GM18499 (cell line): ENCODE results near the gene TXNDC17.
"Not testable (repeated sequence)": the region's sequence is repeated elsewhere in the genome, so short reads cannot be mapped to it uniquely, and the experiment has no call there.

Experiments
- ATAC-seq: cut with Tn5 transposase; IDR thresholded peaks from one replicate; pipeline ENCODE4 v1.9.1; 2021; ENCODE audit warnings: moderate number of reproducible peaks; ENCODE audit not compliant: insufficient read depth, unreplicated experiment

The TXNDC17 gene

DNA sequence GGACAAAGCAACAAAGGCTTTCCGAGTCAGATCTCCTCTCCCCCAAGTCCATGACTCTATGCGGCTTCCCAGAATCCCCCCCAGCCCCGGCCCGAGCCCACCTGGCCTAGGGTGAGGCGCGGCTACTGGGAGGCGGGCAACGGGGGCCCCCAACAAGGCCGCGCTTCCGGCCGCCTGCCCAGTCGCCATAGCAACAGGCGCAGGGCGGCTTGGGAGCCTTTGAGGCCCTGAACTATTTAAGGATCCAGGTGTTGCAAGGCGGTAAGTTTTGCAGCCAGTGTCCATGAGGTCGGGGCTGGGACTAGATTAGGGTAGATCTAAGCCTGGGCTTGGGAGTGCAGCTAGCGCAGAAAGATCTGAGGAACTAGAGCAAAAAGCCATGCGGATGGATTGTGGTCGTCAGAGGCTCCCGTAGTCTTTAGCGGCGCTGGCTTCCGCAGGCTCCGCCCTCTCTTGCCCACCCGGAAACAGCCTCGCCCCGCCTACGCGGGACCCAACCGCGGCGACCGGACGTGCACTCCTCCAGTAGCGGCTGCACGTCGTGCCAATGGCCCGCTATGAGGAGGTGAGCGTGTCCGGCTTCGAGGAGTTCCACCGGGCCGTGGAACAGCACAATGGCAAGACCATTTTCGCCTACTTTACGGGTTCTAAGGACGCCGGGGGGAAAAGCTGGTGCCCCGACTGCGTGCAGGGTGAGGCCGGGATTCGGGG is at the start of gene TXNDC17, which contains the start of gene KIAA0753:
Gene TXNDC17 (plus strand): TSS at position 525 of the 711 bp plus-strand sequence. CDS start 23 bp downstream, at position 548.
Gene KIAA0753 (minus strand): TSS at position 176 of the 711 bp plus-strand sequence. CDS start 5,608 bp downstream, outside the sequence.
- peak; percentile 60 for ATAC-seq

DNA sequence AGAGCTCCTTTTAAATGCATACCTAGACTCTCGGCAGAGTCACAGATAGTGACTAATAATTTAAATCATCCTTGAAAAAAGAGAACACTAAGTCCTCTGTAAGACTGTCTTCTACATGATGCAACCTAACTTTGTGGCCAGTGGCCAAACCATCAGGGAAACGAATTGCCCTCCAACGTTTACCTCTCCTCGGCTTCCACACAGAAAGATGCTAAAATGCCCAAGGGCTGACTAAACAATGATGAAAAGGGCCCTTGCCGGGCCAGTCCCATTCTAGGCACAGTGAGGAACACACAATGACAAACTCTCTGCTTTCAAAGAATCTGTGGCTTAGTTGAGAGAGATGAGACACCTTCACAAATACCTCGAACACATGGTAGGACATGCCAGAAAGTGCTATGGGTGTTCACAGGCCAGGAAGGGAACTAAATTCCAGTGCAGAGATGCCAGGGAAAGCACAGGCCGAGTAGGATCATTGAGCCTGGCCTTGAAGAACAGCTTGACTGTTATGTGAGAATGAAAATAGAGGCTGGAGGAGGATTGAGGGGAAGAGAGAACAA is 49.2 kb upstream of the TXNDC17 start:
- no peak for ATAC-seq

GRCh38 chr17:6592173-6592572 is 48.7 kb upstream of the TXNDC17 start:
- ATAC-seq = no peak

- not testable (repeated sequence) for ATAC-seq
These were observed 47.5 kb upstream of the TXNDC17 start for GRCh38 chr17:6593371-6593770.

DNA sequence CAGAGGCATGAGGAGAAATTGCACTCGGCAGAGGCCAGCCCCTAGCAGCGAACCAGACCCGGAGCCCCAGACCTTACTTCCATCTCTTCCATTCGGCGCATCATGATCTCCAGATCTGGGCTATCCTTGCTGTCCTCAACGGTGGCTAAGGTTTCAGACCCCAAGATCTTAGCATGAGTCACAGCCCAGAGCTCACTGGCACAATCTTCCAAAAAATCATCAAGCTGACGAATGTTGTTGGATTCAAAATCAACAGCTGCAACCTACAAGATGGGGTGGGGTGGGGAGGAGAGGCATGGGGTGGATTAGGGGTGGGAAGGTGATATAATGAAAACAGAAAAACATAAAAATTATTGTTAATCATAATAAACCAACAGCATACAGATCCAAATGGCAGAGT is 44.8 kb upstream of the TXNDC17 start:
- no peak for ATAC-seq

DNA sequence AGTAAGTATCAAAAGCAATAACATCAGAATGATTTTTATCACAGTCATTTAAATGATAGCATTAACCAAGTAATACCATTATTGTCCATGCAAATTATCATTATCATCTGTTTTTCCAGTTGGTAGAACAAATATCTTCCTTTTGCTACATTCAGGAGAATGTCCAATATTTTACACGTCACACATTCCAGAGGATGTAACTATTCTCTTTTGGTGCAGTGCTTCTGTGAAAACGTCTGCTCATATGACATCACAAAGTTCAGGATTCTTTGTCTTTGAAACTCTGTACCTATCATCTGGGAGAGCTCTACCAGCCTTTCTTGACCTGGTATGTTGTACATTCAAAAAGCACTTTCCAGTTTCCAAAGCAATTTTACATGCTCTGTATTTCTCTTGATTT is 44.3 kb upstream of the TXNDC17 start:
- ATAC-seq = no peak

DNA sequence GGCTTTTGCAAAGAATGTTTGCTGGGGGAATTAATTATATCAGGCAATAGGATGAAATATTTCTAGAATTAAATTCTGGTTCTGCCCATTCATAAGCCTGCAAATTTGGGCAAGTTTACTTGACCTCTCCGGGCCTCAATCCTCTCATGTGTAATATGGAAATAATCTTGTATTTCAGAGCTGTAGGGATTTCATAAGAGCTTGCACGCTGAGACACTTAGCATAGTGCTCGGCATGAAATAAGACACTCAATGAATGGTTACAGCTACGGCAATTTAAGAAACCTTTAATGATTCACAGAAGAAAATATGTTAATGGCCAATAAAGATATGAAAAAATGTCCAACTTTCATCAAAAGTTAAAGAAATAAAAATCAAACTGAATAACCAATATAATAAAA is 43.9 kb upstream of the TXNDC17 start:
- no peak for ATAC-seq

DNA sequence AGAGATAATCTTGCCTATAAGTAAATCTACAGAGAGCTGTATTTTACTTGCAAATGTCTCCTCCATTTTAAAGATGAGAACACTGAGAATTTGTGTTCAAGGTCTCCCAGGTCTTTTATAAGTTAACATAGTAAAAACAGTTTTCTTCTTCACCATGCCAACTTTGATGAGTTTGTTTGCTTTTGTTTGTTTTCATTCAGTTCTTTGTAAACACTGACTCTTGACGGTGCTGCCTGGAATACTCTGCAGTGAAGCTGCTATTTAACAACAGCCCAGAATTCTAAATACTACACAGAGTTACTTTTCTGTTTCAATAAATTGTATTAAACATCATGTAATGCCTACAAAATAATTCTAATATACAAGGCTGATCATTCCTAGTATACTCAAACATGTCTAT is 43.1 kb upstream of the TXNDC17 start:
- ATAC-seq = no peak

DNA sequence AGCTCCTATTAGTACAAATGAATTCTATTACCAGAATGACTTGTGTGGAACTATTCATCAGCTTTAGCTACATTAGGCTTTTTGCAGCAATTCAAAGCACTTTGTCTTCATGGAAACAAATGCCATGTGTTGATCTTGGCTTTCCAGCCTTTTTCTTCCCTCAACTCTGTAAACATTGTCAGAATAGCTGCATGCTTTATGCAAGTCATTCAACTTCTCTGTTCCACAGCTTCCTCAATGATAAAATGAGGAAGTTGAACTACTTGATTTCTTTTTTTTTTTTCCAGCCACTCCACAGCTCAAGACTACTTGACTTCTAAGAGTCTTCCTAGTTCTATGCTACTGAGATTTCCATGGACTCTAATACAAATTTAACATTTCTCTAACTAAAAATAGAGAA is 41.5 kb upstream of the TXNDC17 start:
- no peak for ATAC-seq

DNA sequence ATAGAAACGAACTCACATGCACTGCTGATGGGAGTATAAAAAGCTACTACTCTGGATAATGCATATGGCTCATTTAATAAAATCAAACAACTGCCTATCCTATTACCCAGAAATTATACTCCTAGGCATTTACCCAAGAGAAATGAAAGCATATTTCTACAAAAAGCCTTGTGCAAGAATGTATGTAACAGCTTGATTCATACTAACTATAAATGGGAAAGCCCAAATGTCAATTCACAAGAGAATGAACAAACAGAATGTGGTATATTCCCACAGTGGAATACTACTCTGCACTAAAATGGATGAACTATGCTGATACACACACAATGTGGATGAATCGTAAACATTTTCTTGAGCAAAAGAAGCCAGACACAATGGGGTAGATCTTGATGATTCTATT is 38.7 kb upstream of the TXNDC17 start:
- ATAC-seq = no peak

DNA sequence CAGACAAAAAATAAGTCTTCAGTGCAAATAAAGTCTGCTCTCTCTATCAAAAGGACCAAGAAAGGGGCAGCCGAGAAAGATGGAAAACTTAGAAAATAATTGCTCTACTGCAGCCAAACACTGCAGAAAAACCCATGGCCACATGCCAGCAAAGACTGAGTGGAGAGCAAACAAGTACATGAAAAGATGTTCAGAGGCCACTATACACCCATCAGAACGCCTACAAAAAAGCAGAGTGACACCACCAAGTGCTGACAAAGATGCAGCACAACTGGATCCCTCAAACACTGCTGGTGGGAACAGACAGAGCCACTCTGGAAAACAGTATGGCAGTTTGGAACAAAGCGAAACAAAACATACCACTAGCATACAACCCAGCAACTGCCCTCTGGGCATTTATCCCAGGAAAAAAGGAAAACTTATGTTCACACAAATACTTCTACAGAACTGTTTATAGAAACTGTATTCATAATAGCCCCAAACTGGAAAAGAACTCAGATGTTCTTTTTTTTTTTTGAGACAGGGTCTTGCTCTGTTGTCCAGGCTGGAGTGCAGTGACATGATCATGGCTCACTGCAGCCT is 37.0 kb upstream of the TXNDC17 start:
- ATAC-seq = no peak

DNA sequence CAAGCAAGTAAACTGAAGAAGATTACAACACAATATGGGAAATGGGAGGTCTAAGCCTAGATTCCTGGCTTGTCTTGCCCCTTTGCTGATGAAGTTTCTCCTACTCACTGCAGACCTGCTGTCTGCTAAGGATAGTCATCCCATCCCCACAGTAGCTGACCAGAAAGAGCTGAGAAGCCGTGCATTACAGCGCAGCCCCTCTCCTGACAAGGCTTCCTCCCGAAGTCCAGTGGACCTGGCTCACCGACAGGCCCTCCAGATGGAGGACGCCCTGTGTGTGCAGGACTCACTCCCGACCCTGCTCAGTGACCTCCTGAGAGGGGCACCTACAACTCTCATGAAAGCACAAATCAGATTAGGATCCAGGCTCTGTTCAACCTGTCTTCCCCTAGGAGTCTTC is 35.7 kb upstream of the TXNDC17 start:
- ATAC-seq = no peak

DNA sequence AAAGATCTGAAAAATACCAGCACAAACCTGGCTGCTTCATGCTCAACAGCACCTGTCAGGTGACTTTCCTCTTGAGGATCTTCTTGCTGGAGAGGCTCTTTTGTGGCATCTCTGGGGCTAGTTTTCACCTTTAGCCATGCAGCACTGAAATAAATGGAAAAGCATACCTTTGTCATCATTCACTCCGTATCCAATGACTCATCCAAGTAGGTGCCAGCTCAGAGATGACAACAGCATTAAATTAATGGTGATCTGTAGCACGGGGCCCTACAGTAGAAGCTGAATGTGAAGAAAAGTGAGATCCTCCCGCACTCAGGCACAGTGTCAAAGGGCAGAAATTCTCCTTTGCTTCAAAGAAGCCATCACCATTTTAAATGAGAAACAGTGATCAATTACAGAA is 32.5 kb upstream of the TXNDC17 start:
- no peak for ATAC-seq

DNA sequence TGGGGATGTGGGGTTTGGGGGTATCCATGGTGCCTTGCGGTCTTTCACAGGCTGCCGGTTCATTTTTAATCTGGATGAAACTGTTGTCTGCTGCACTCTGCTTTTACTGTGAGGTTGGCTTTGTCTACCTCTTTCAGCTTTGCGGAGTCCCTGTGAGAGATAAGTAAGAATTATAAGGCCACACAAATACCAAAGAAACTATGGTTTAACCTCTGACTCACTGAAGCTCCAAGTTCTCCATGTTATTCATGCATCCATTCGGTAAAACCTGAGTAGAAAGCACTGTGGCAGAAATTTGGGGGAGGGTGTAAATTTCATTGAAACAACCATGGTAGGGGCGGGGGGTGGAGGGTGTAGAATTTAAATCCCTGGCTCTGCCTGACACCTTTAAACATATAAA is 30.8 kb upstream of the TXNDC17 start:
- no peak for ATAC-seq

- ATAC-seq = no peak
These were observed 29.6 kb upstream of the TXNDC17 start for GRCh38 chr17:6611231-6611630.

DNA sequence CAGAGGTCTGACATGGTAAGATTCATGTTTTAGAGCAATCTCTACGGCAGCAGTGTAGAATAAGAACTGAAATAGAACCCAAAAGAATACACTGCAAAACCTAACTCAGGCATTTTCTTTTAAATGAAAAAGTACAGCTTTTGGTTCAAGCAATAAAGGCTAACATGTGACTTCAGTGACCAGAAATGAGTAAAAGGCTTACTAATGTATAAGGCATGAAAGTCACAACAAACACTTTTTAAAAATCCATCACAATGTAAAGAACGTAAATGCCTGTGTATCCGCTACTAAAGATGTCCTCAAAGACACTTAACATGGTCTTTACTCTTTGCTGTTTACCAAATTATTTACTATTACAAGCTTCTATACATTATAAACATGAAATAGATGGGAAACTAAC is 16.9 kb upstream of the TXNDC17 start:
- no peak for ATAC-seq

DNA sequence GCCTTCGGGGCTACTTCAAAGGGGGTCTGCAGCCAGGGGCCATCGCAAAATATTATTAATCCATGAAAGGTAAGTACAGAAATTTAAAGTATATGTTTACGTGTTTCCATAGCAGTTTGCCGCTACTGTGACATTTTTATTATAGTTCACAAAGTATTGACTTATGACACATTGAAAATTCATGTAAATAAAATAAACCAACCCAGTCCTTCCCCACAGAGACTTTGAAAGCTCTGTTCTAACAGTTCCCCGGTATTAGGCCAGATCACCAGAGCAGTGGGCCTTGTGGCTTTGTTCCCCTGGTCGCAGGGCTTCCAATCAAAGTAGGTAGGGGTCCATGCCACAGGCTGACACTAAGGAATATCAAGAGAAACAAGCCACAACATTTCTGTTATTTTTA is 14.2 kb upstream of the TXNDC17 start:
- no peak for ATAC-seq

- ATAC-seq = no peak
These were observed 13.8 kb upstream of the TXNDC17 start for GRCh38 chr17:6627019-6627418.

DNA sequence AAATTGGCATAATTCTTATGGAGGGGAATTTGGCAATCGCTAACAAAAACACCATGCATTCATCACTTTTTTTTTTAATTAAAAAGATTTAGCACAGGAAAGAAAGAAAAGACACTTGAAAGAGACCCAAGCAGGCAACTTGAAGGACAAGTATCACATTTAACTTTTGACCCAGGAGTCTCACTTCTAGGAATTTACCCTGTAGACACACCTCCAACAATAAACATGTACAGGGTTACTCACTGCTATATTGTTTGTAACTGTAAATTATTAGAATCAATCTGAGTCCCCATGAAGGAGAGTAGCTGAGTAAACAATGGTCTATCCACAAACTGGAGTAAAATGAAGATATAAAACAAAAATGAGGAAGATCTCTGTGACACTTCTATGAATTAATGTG is 10.5 kb upstream of the TXNDC17 start:
- ATAC-seq = no peak

DNA sequence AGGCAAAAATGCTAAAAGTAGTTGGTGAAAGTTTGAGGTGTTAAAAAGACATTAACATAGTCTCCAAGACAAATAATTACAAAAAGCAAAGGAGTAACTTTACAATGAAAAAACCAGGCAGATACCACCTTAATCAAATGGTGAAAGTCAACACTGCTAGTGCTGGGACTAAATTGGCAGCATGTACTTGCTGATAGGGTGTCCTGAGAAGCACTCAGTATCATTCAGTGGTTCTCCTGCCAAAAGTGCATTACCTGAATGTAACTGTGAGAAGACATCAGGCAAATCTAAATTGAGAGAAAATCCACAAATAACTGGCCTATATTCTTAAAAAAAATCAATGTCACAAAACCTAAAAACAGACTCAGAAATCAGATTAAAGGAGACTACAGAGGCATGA is 8.3 kb upstream of the TXNDC17 start:
- no peak for ATAC-seq

DNA sequence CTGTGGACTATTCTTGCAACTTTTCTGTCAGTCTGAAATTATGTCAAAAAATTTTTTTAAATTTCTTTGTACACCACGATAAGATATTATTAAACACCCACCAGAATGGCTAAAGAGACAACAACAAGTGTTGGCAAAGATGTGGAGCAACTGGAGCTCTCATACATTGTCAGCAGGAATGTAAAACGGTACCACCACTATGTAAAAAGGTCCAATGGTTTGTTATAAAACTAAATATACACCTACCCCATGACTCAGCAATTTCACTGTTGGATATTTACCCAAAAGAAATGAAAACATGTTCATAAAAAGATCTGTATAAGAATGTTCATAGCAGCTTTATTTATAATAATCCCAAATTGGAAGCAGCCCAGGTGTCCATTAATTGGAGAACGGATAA is 7.6 kb upstream of the TXNDC17 start:
- no peak for ATAC-seq

GRCh38 chr17:6636105-6636504 is 4.8 kb upstream of the TXNDC17 start:
- no peak for ATAC-seq
